ENCODE results near the gene KIF2C.

- TF ChIP-seq CTCF (IDR thresholded peaks at IDR 0.05 in 2 of 3, conservative IDR thresholded peaks at IDR 0.05 in 1 of 3; ENCODE audit: borderline replicate concordance in 1 of 3, insufficient read depth in 1 of 3, low read depth in 2 of 3, low read length in 2 of 3) (no peak), SRF (IDR thresholded peaks at IDR 0.05; ENCODE audit: low read depth) (no peak), CEBPB (IDR thresholded peaks at IDR 0.05; ENCODE audit: low read depth) (no peak), ZNF274 (IDR thresholded peaks at IDR 0.05; ENCODE audit: low read depth, low read length) (no peak), POLR2A (IDR thresholded peaks at IDR 0.05; ENCODE audit: borderline replicate concordance, extremely low read depth, insufficient read depth, insufficient read length) (no peak), POLR2AphosphoS5 (IDR thresholded peaks at IDR 0.05; ENCODE audit: low read depth, low read length) (peak; percentile 51), RAD21 (IDR thresholded peaks at IDR 0.05; ENCODE audit: low read depth) (no peak), EGR1 (IDR thresholded peaks at IDR 0.05; ENCODE audit: low read depth) (no peak), SIN3A (IDR thresholded peaks at IDR 0.05; ENCODE audit: low read depth) (no peak)
Measured at GRCh38 chr1:44780583-44781121, 41.0 kb downstream of the KIF2C start.
